VCaP (cell line): ENCODE data around the gene ADPRH.

ENCODE experiments used
- H3K27ac ChIP-seq: fragments of 450-650 bp; 2 replicates; pipeline ENCODE4 v1.5.1; 2017
- CTCF ChIP-seq: fragments of 450-650 bp; conservative IDR thresholded peaks from 2 replicates; pipeline ENCODE4 v1.5.1; 2017; ENCODE audit warnings: mild to moderate bottlenecking, moderate library complexity

ADPRH gene

GRCh38 chr3:119630880-119631329 lies 51.6 kb downstream of the ADPRH start:
- no peak for TF ChIP-seq CTCF
- no peak overlapping the region for H3K27ac ChIP-seq

- TF ChIP-seq CTCF: no peak
- no peak overlapping the region for H3K27ac ChIP-seq
Measured at GRCh38 chr3:119631516-119631915, 52.2 kb downstream of the ADPRH start.

- no peak for TF ChIP-seq CTCF
- H3K27ac ChIP-seq: no peak overlapping the region
Measured at GRCh38 chr3:119632216-119632615, 52.9 kb downstream of the ADPRH start.

- H3K27ac ChIP-seq: no peak overlapping the region
- TF ChIP-seq CTCF: no peak
Measured at GRCh38 chr3:119632829-119633228, 53.5 kb downstream of the ADPRH start.

- H3K27ac ChIP-seq: no peak overlapping the region
- TF ChIP-seq CTCF: no peak
Measured at GRCh38 chr3:119635719-119636118, 56.4 kb downstream of the ADPRH start.

- H3K27ac ChIP-seq: no peak overlapping the region
- TF ChIP-seq CTCF: no peak
Measured at GRCh38 chr3:119636249-119636648, 57.0 kb downstream of the ADPRH start.

- no peak overlapping the region for H3K27ac ChIP-seq
- no peak for TF ChIP-seq CTCF
Measured at GRCh38 chr3:119636891-119637611, 57.8 kb downstream of the ADPRH start.
